Panc1 (cell line): ENCODE data around the gene CTXND2.

Source experiments
- POLR2AphosphoS5 ChIP-seq: IDR thresholded peaks from 2 replicates; pipeline ENCODE4 v1.6.1; 2012; ENCODE audit warnings: mild to moderate bottlenecking, low read depth, low read length, moderate library complexity
- REST ChIP-seq, 2 experiments: IDR thresholded peaks; 2 replicates each; pipeline ENCODE4 v1.6.1; 2011 to 2012; ENCODE audit warnings: low read depth in 2 of 2, control low read depth in 1 of 2, low read length in 1 of 2, mild to moderate bottlenecking in 1 of 2, moderate library complexity in 1 of 2; ENCODE audit not compliant: insufficient read depth in 1 of 2
- SIN3A ChIP-seq: IDR thresholded peaks from 2 replicates; pipeline ENCODE4 v1.6.1; 2012; ENCODE audit warnings: low read depth, mild to moderate bottlenecking, low read length, moderate library complexity, borderline replicate concordance; ENCODE audit not compliant: insufficient read depth
- TF ChIP-seq, protein P1 (sequence below): fragments of 450-650 bp; IDR thresholded peaks from 2 replicates; pipeline ENCODE4 v1.5.1; 2017; ENCODE audit warnings: mild to moderate bottlenecking

- TF ChIP-seq, protein P1, sequence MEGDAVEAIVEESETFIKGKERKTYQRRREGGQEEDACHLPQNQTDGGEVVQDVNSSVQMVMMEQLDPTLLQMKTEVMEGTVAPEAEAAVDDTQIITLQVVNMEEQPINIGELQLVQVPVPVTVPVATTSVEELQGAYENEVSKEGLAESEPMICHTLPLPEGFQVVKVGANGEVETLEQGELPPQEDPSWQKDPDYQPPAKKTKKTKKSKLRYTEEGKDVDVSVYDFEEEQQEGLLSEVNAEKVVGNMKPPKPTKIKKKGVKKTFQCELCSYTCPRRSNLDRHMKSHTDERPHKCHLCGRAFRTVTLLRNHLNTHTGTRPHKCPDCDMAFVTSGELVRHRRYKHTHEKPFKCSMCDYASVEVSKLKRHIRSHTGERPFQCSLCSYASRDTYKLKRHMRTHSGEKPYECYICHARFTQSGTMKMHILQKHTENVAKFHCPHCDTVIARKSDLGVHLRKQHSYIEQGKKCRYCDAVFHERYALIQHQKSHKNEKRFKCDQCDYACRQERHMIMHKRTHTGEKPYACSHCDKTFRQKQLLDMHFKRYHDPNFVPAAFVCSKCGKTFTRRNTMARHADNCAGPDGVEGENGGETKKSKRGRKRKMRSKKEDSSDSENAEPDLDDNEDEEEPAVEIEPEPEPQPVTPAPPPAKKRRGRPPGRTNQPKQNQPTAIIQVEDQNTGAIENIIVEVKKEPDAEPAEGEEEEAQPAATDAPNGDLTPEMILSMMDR: no peak
- TF ChIP-seq REST (IDR thresholded peaks at IDR 0.05; ENCODE audit: insufficient read depth in 1 of 2, low read depth in 2 of 2, low read length in 1 of 2) (no peak), SIN3A (no peak), POLR2AphosphoS5 (no peak)
Observed at GRCh38 chr1:150881331-150882070, 5.4 kb upstream of the CTXND2 start.
